ENCODE measurements around the gene ALK. TPM values are rescaled to one million over a fixed set of nuclear protein-coding genes. Genes with fewer than 3 reads are reported as not detected.

ALK gene
- total RNA-seq, 2 experiments from 2014 or later, result not detected

GRCh38 chr2:29526587-29527586, 394.5 kb downstream of the ALK start:
- ATAC-seq, result no peak
- POLR2A ChIA-PET, result interaction anchor here (0.9 kb wide), 1 partner anchor 37 kb away, joined by 4 read pairs; no protein-coding TSS in a partner anchor

GRCh38 chr2:29525921-29526320, 395.5 kb downstream of the ALK start:
- no peak for DNase-seq
- peaks cover 3% of the 10 kb centered on the region for H3K4me1 Mint-ChIP-seq (ENCODE audit: low read depth)
- no peak overlapping the region for H3K27ac Mint-ChIP-seq
- CTCF ChIA-PET, result no interaction called here
- TF ChIP-seq, protein P1, sequence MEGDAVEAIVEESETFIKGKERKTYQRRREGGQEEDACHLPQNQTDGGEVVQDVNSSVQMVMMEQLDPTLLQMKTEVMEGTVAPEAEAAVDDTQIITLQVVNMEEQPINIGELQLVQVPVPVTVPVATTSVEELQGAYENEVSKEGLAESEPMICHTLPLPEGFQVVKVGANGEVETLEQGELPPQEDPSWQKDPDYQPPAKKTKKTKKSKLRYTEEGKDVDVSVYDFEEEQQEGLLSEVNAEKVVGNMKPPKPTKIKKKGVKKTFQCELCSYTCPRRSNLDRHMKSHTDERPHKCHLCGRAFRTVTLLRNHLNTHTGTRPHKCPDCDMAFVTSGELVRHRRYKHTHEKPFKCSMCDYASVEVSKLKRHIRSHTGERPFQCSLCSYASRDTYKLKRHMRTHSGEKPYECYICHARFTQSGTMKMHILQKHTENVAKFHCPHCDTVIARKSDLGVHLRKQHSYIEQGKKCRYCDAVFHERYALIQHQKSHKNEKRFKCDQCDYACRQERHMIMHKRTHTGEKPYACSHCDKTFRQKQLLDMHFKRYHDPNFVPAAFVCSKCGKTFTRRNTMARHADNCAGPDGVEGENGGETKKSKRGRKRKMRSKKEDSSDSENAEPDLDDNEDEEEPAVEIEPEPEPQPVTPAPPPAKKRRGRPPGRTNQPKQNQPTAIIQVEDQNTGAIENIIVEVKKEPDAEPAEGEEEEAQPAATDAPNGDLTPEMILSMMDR (IDR thresholded peaks at IDR 0.05), result no peak
- intact Hi-C loops (cut with micrococcal nuclease), result no loop called here
- POLR2A ChIA-PET, result no interaction called here
- H3K4me3 Mint-ChIP-seq, result no peak overlapping the region
- peaks cover 7% of the 10 kb centered on the region for H3K27me3 Mint-ChIP-seq
- no peaks in the 10 kb centered on the region for H3K9me3 Mint-ChIP-seq
- ATAC-seq, result no peak
- no peaks in the 10 kb centered on the region for H3K36me3 Mint-ChIP-seq (ENCODE audit: low read depth)

More at GRCh38 chr2:29526587-29527586, 394.5 kb downstream of the ALK start:
- intact Hi-C loops (cut with micrococcal nuclease), result no loop called here
- H3K4me1 Mint-ChIP-seq (ENCODE audit: low read depth), result peaks cover 3% of the 10 kb centered on the region
- H3K36me3 Mint-ChIP-seq (ENCODE audit: low read depth), result no peaks in the 10 kb centered on the region
- H3K4me3 Mint-ChIP-seq, result no peak overlapping the region
- no peak overlapping the region for H3K27ac Mint-ChIP-seq
- CTCF ChIA-PET, result no interaction called here
- H3K27me3 Mint-ChIP-seq, result peaks cover 7% of the 10 kb centered on the region
- H3K9me3 Mint-ChIP-seq, result no peaks in the 10 kb centered on the region
- DNase-seq, result no peak
- TF ChIP-seq, protein P1 (IDR thresholded peaks at IDR 0.05), result no peak

DNA sequence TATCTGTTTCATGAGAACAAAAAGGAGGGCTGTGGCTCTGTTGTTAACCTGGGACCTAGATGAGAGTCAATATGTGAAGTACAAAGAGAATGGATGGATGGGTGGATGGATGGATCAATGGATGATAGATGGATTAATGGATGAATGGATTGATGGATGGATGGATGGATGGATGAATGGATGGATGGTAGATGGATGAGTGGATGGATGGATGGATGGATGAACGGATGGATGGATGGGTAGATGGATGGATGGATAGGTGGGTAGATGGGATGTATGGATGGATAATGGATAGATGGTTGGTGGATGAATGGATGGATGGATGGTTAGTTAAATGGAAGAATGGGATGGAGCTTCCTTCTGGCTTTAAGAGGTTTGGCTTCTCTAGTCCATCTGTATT, 396.7 kb downstream of the ALK start:
- CTCF ChIA-PET, result no interaction called here
- no peak overlapping the region for H3K4me3 Mint-ChIP-seq
- peaks cover 7% of the 10 kb centered on the region for H3K27me3 Mint-ChIP-seq
- DNase-seq, result no peak
- no peak for ATAC-seq
- H3K36me3 Mint-ChIP-seq (ENCODE audit: low read depth), result no peaks in the 10 kb centered on the region
- TF ChIP-seq, protein P1 (IDR thresholded peaks at IDR 0.05), result no peak
- H3K9me3 Mint-ChIP-seq, result no peaks in the 10 kb centered on the region
- no peak overlapping the region for H3K27ac Mint-ChIP-seq
- peaks cover 3% of the 10 kb centered on the region for H3K4me1 Mint-ChIP-seq (ENCODE audit: low read depth)
- POLR2A ChIA-PET, result interaction anchor here (0.7 kb wide), 1 partner anchor 429 kb away, joined by 3 read pairs; no protein-coding TSS in a partner anchor
- intact Hi-C loops (cut with micrococcal nuclease), result no loop called here

DNA sequence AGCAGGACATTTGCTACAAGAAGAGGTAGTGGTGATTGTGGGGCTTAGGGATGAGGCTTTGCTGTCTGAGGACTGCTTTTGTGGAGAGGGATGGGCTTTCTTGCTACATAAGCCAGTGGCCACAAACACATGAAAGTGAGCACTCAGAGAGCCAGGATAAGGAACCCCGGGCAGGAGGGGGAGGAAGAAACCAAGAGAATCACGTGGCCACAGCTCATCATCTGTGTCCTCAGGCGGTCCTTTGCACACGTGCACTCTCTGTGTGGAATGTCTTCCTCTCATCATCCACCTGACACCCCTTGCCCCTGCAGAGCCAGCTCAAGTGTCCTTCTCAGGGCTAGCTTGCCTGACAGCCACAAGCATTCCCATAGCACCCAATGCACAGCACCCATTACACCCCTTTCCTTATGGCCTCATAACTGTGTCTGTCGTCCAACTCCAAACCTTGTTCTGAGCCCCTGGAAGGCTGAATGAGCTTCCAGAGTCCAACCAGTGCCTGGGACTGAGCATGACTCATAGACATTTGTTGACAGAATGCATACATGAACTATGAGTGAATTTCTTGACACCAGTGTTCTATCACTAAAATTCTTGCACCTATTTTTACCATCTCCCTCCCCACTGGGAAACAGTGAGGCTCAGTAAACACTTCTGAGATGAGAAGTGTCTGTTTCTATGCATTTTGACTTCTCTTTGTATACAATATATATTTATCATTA, 398.3 kb downstream of the ALK start:
- peaks cover 3% of the 10 kb centered on the region for H3K27me3 Mint-ChIP-seq
- no peak overlapping the region for H3K27ac Mint-ChIP-seq
- DNase-seq (no peak), ATAC-seq (no peak)
- POLR2A ChIA-PET, result no interaction called here
- CTCF ChIA-PET, result no interaction called here
- TF ChIP-seq, protein P1 (IDR thresholded peaks at IDR 0.05), result no peak
- no peaks in the 10 kb centered on the region for H3K9me3 Mint-ChIP-seq
- H3K4me1 Mint-ChIP-seq (ENCODE audit: low read depth), result no peaks in the 10 kb centered on the region
- no peaks in the 10 kb centered on the region for H3K36me3 Mint-ChIP-seq (ENCODE audit: low read depth)
- H3K4me3 Mint-ChIP-seq, result no peak overlapping the region
- intact Hi-C loops (cut with micrococcal nuclease), result no loop called here

DNA sequence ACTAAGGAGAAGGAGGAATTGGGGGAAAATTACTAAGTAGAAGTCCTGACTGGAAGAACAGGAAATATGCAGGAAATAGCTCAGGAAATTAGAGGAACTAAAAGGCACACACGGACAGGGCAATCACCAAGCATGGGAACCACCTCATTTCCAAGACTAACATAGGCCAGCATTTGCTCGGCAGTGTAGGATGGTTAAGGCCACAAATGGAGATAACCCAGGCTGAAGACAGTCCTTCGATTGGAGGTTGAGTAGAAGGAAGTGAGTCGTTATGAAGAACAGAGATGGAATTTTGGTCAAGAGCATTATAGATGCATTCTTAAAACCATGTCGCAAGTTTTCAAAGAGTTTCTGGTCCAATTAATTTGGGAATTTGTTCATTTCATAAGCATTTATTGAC, 401.4 kb downstream of the ALK start:
- DNase-seq, result no peak
- POLR2A ChIA-PET, result no interaction called here
- intact Hi-C loops (cut with micrococcal nuclease), result no loop called here
- Mint-ChIP-seq H3K27ac (no peak overlapping the region), H3K4me1 (ENCODE audit: low read depth) (no peaks in the 10 kb centered on the region), H3K27me3 (peaks cover 5% of the 10 kb centered on the region), H3K4me3 (no peak overlapping the region), H3K9me3 (no peaks in the 10 kb centered on the region), H3K36me3 (ENCODE audit: low read depth) (no peaks in the 10 kb centered on the region)
- no peak for ATAC-seq
- TF ChIP-seq, protein P1 (IDR thresholded peaks at IDR 0.05), result no peak
- CTCF ChIA-PET, result no interaction called here
